Activated gamma-delta T cell (primary cell): Measurements from ENCODE around the gene OAS2.
"Not testable (repeated sequence)": the region's sequence is repeated elsewhere in the genome, so short reads cannot be mapped to it uniquely, and the experiment has no call there.

Experiments used
- DNase-seq: peaks from one replicate; lab custom pipeline; 2025; lab: John Stamatoyannopoulos, UW

OAS2 gene

GRCh38 chr12:112948806-112949205 lies 29.5 kb upstream of the OAS2 start:
- no peak for DNase-seq

- no peak for DNase-seq
Observed at GRCh38 chr12:112950701-112951100, 27.6 kb upstream of the OAS2 start.

- not testable (repeated sequence) for DNase-seq
Observed at GRCh38 chr12:112957125-112957524, 21.2 kb upstream of the OAS2 start.

GRCh38 chr12:112961074-112961473 lies 17.2 kb upstream of the OAS2 start:
- no peak for DNase-seq

- DNase-seq: no peak
Observed at GRCh38 chr12:112961536-112961935, 16.8 kb upstream of the OAS2 start.

- no peak for DNase-seq
Observed at GRCh38 chr12:112962561-112962960, 15.8 kb upstream of the OAS2 start.

GRCh38 chr12:112963227-112963861 lies 15.0 kb upstream of the OAS2 start:
- no peak for DNase-seq

- no peak for DNase-seq
Observed at GRCh38 chr12:112964067-112964670, 14.2 kb upstream of the OAS2 start.

- DNase-seq: no peak
Observed at GRCh38 chr12:112964915-112965314, 13.4 kb upstream of the OAS2 start.

GRCh38 chr12:112965643-112966042 lies 12.7 kb upstream of the OAS2 start:
- DNase-seq: no peak

GRCh38 chr12:112967306-112967705 lies 11.0 kb upstream of the OAS2 start:
- DNase-seq: no peak

- DNase-seq: no peak
Observed at GRCh38 chr12:112967858-112968257, 10.5 kb upstream of the OAS2 start.

- DNase-seq: no peak
Observed at GRCh38 chr12:112969547-112970306, 8.6 kb upstream of the OAS2 start.

- no peak for DNase-seq
Observed at GRCh38 chr12:112970391-112970790, 7.9 kb upstream of the OAS2 start.

GRCh38 chr12:112971248-112971647 lies 7.1 kb upstream of the OAS2 start:
- DNase-seq: no peak

- DNase-seq: no peak
Observed at GRCh38 chr12:112973011-112973735, 5.1 kb upstream of the OAS2 start.

- no peak for DNase-seq
Observed at GRCh38 chr12:112973818-112974231, 4.5 kb upstream of the OAS2 start.

GRCh38 chr12:112974904-112975303 lies 3.4 kb upstream of the OAS2 start:
- DNase-seq: no peak

GRCh38 chr12:112977139-112977538 lies 1.2 kb upstream of the OAS2 start:
- no peak for DNase-seq

- DNase-seq: no peak
Observed at GRCh38 chr12:112977641-112978040, 678 bp upstream of the OAS2 start.

- DNase-seq: no peak
Observed at GRCh38 chr12:112979041-112979680, 842 bp downstream of the OAS2 start.
